ENCODE results near the gene RPL29.

Gene RPL29

GRCh38 chr3:51944451-51945021 lies 51.2 kb downstream of the RPL29 start:
- DNase-seq, result no peak

Data from NCI-H2081 treated with DMSO at 0.1 percent for 48 hours (cell line).